Left lung (tissue), 10 donors: Measurements from ENCODE around the gene MYL5. TPM values are rescaled to one million over a fixed set of nuclear protein-coding genes. Genes with fewer than 3 reads are reported as not detected.

Experiments used
- ATAC-seq: fragments of 200-7000 bp; cut with Tn5 transposase; one replicate; pipeline ENCODE4 v1.9.1; 2020; ENCODE audit warnings: moderate library complexity
- DNase-seq, 4 donors: peaks; one replicate each; pipeline ENCODE4 v3.0.0-alpha.2; 2013 to 2020
- H3K27ac ChIP-seq, 2 donors: fragments of 200-600 bp; sonication (generic) in 1 of 2; one replicate each; pipeline versions ENCODE4 v1.5.0 to v1.8.0; 2020 to 2021
- H3K27me3 ChIP-seq, 2 donors: fragments of 200-600 bp; sonication (generic) in 1 of 2; one replicate each; pipeline versions ENCODE4 v1.5.0 to v1.8.0; 2020 to 2021
- H3K36me3 ChIP-seq, 2 donors: fragments of 200-600 bp; sonication (generic) in 1 of 2; one replicate each; pipeline versions ENCODE4 v1.5.0 to v1.8.0; 2020 to 2021
- H3K4me1 ChIP-seq, 2 donors: fragments of 200-600 bp; one replicate each; pipeline ENCODE4 v1.8.0; 2021
- H3K4me3 ChIP-seq, 2 donors: fragments of 200-600 bp; sonication (generic) in 1 of 2; one replicate each; pipeline versions ENCODE4 v1.5.0 to v1.8.0; 2020 to 2021; ENCODE audit warnings: mild to moderate bottlenecking in 1 of 2
- H3K9me3 ChIP-seq, 2 donors: fragments of 200-600 bp; sonication (generic) in 1 of 2; one replicate each; pipeline versions ENCODE4 v1.5.0 to v1.8.0; 2020 to 2021
- intact Hi-C, 2 donors: fragments of 100-400 bp; cut with DNase I; formaldehyde crosslinking; loops; one replicate each; pipeline versions ENCODE4 v1.11.2 to v1.14.2; 2022
- polyA plus RNA-seq, 6 donors: library from polyadenylated mRNA; unstranded; fragments of 120-200 nt; gene quantifications; one replicate each; pipeline ENCODE4 v1.2.1, GENCODE V29; 2013; ENCODE audit not compliant: insufficient read length in 6 of 6
- total RNA-seq, 2 donors: library from RNA; stranded (reverse); fragmentation: NEBNext Ultra II Directional; extraction: Animal tissue kit (Norgen Biotek cat#: 25700); gene quantifications; one replicate each; pipeline ENCODE4 v1.2.1, GENCODE V29; 2021
- TF ChIP-seq, protein P1 (sequence below), 2 donors: fragments of 200-600 bp; sonication (generic) in 1 of 2; IDR thresholded peaks; one replicate each; pipeline versions ENCODE4 v1.5.0 to v1.8.0; 2021; ENCODE audit warnings: antibody characterized with exemption in 2 of 2
- donor health status: DM: no; HTN: yes; CAD: no.
- donor health status: DM: no; HTN: no; CAD: no.

Gene MYL5
- total and polyA plus RNA-seq, 8 donors: 7.8 to 23.2 (median 17.5) TPM

GRCh38 chr4:710916-711315 lies 36.6 kb downstream of the MYL5 start:
- Histone ChIP-seq H3K36me3 (peaks cover 0 to 8% of the 10 kb centered on the region in 2 donors), H3K4me3 (no peak overlapping the region), H3K4me1 (peaks cover 13 to 34% of the 10 kb centered on the region in 2 donors), H3K9me3 (no peaks in the 10 kb centered on the region), H3K27ac (no peak overlapping the region), H3K27me3 (no peaks in the 10 kb centered on the region)
- intact Hi-C loops: no loop called here
- DNase-seq: no peak
- TF ChIP-seq, protein P1, sequence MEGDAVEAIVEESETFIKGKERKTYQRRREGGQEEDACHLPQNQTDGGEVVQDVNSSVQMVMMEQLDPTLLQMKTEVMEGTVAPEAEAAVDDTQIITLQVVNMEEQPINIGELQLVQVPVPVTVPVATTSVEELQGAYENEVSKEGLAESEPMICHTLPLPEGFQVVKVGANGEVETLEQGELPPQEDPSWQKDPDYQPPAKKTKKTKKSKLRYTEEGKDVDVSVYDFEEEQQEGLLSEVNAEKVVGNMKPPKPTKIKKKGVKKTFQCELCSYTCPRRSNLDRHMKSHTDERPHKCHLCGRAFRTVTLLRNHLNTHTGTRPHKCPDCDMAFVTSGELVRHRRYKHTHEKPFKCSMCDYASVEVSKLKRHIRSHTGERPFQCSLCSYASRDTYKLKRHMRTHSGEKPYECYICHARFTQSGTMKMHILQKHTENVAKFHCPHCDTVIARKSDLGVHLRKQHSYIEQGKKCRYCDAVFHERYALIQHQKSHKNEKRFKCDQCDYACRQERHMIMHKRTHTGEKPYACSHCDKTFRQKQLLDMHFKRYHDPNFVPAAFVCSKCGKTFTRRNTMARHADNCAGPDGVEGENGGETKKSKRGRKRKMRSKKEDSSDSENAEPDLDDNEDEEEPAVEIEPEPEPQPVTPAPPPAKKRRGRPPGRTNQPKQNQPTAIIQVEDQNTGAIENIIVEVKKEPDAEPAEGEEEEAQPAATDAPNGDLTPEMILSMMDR (IDR thresholded peaks at IDR 0.05): no peak
- no peak for ATAC-seq

DNA sequence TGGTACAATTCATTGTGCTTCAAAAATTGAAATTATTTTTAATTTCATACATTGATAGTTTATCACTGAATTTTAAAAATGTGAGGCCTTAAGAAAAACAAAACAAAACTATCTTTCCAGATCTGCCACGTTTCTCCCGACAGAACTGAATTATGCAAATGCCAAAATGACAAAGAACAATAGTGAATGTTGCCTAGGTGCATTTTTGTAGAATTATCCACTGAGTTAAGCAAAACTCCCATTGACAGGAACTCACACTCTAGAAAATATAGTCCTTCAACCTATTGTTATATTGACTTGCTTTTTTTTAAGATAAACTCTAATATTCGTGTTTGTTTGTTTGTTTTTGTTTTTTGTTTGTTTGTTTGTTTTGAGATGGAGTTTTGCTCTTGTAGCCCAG lies 37.8 kb downstream of the MYL5 start:
- Histone ChIP-seq H3K4me1 (peaks cover 10 to 30% of the 10 kb centered on the region in 2 donors), H3K9me3 (no peaks in the 10 kb centered on the region), H3K27ac (no peak overlapping the region), H3K27me3 (no peaks in the 10 kb centered on the region), H3K36me3 (peaks cover 0 to 8% of the 10 kb centered on the region in 2 donors), H3K4me3 (no peak overlapping the region)
- TF ChIP-seq, protein P1 (IDR thresholded peaks at IDR 0.05): no peak
- intact Hi-C loops: no loop called here
- ATAC-seq: no peak
- DNase-seq: no peak

DNA sequence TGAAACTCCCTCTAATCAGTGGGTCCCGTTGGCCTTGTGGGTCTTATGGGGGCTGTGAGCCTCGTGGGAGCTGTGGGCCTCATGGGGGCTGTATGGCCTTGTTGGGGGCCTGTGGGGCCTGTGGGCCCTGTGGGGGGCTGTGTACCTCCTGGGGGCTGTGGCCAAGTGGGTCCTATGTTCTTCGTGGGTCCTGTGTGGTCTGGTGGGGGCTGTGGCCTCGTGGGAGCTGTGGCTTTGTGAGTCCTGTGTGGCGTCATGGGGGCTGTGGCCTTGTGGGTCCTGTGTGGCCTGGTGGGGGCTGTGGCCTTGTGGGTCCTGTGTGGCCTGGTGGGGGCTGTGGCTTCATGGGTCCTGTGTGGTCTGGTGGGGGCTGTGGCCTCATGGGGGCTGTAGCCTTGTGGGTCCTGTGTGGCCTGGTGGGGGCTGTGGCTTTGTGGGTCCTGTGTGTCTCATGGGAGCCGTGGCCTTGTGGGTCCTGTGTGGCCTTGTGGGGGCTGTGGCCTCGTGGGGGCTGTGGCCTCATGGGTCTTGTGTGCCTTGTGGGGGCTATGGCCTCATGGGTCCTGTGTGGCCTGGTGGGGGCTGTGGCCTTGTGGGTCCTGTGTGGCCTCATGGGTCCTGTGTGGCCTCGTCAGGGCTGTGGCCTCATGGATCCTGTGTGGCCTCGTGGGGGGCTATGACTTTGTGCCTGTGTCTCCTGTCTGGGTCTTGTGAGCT lies 38.7 kb downstream of the MYL5 start:
- no peak overlapping the region for H3K27ac ChIP-seq
- peaks cover 0 to 8% of the 10 kb centered on the region in 2 donors for H3K36me3 ChIP-seq
- intact Hi-C loops: no loop called here
- peaks cover 5 to 24% of the 10 kb centered on the region in 2 donors for H3K4me1 ChIP-seq
- H3K4me3 ChIP-seq: no peak overlapping the region
- TF ChIP-seq, protein P1 (IDR thresholded peaks at IDR 0.05): no peak
- DNase-seq (no peak), ATAC-seq (no peak)
- H3K9me3 ChIP-seq: no peaks in the 10 kb centered on the region
- H3K27me3 ChIP-seq: no peaks in the 10 kb centered on the region

- Histone ChIP-seq H3K36me3 (peaks cover 0 to 8% of the 10 kb centered on the region in 2 donors), H3K27ac (no peak overlapping the region)
- no peak for ATAC-seq
Observed at GRCh38 chr4:714087-714486, 39.7 kb downstream of the MYL5 start.

GRCh38 chr4:717601-718320 lies 43.4 kb downstream of the MYL5 start:
- ATAC-seq (no peak), DNase-seq (peak in 1 of 4 donors; percentile 61)
- TF ChIP-seq, protein P1 (IDR thresholded peaks at IDR 0.05): no peak
- Histone ChIP-seq H3K27ac (no peak overlapping the region), H3K36me3 (peaks cover 0 to 8% of the 10 kb centered on the region in 2 donors), H3K4me1 (peaks cover 8 to 9% of the 10 kb centered on the region in 2 donors), H3K9me3 (no peaks in the 10 kb centered on the region), H3K27me3 (no peaks in the 10 kb centered on the region), H3K4me3 (no peak overlapping the region)
- intact Hi-C loops: no loop called here

More at GRCh38 chr4:714087-714486, 39.7 kb downstream of the MYL5 start:
- intact Hi-C loops: no loop called here
- TF ChIP-seq, protein P1 (IDR thresholded peaks at IDR 0.05): no peak
- Histone ChIP-seq H3K4me3 (no peak overlapping the region), H3K4me1 (peaks cover 0 to 15% of the 10 kb centered on the region in 2 donors), H3K27me3 (no peaks in the 10 kb centered on the region), H3K9me3 (no peaks in the 10 kb centered on the region)
- no peak for DNase-seq
